ENCODE results near the gene MGMT. TPM values are rescaled to one million over a fixed set of nuclear protein-coding genes. Genes with fewer than 3 reads are reported as not detected.

MGMT gene
- total RNA-seq, 8 experiments from 2014 or later, result 11.4 to 25.8 (median 18.2) TPM

DNA sequence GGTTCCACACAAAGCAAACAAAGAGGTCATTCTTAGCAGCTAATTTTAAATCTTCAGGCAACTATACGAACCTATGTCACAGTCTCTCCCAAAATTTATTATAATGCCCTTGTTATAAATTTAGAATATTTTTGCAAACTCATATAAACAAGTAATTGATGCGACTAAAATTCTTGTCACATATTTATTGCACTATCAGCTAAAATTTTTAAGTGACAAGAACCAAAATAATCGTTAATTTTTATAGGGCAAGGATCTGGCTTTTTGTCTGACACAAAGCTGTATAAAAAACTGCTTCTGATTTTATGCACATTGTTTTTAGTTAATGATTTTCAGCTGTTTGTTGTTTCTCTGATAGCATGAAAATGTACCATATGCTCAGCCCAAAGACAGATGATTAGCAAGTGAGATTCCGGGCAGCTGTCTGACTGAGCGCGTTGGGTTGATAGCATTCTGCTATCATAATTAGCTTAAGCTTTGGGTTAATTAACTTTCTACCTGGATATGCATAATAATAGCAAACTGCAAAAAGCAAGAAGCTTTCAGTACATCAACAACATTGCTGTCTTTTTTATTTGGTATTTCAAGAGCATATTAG lies 136.0 kb downstream of the MGMT start:
- peak in 2 of 8 experiments; percentile 25 to 27 for ATAC-seq (replicated peaks in 6 of 8)
- WGBS, 10 experiments, result 14 to 93% (median 74%) methylated on average over 1 to 6 of the region's 6 CpGs
- H3K4me3 ChIP-seq, result no peak overlapping the region
- in situ Hi-C loops (cut with MboI; ENCODE audit: low pct_unique_long_range_greater_than_20kb in 2 of 9, low sequenced_read_pairs in 9 of 9, unreplicated experiment in 9 of 9), result no loop called here
- H3K4me1 ChIP-seq (replicated peaks in 1 of 2), result peaks cover 39 to 50% of the 10 kb centered on the region in 2 donors
- H3K27ac ChIP-seq, result no peak overlapping the region

DNA sequence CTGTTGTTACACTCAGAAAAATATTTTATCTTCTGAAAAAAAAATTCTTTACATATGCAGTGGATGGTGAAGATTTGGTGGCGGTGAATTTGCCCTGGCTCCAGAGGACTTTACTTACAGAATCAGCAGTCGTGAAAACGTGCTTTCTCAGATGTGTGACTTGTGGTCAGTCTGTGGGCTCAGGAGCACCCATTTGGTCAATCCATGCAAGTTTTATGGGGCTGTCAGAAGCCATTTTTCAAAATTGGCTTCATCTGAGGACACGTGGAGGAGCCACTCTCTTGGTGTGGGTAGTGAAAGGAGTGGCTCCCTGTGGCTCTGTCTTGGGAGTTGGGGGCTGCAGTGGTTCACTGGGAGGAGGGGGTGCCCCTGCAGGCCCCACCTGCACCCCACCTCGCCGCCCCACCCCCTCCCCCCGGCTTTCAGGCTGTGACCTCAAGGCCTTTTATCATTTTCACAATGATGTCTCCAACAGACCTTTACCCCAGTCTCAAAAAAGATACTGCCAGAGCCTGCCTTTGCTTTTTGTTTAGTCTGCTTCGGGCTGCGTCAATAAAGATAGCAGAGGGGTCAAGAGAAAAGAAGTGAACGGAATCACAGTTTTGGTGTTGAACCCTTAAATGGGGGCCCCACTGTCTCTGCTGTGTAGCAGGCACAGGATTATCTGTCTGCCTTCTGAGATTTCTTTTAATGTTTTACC lies 137.4 kb downstream of the MGMT start:
- H3K27ac ChIP-seq, result peak overlapping the region in 1 of 2 donors; percentile 38

DNA sequence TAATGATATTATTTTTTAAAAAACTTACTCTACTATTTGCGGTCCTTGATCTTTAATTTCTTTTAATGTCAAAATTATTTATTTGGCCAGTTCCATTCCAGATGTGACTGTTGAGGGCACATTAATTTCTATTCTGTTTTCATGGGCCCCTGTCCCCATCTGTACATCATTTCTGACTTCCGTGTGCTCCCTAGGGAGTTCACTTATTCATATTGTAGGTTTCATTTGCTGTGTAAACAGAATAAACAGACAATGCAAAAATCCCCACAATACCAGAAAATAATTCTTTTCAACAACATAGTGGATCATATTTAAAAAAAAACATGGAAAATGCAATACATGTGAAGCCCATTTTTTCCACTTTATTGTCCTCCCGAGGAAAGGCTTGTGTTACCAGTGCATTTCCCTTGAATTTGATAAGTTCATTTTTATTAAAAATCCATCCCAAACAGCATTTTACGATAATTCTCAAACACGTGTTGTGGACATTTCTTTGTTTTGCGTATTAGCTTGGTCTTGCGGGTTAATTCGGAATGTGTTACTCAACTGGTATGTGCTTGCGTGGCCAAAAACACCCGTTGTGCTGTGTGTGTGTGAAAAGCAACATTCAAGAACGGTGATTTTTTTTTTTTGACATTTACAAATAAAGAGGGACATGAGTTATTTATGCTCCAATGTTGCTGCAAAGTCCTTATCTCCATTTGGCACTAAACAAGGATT lies 138.4 kb downstream of the MGMT start:
- in situ Hi-C loops (cut with MboI; ENCODE audit: low pct_unique_long_range_greater_than_20kb in 2 of 9, low sequenced_read_pairs in 9 of 9, unreplicated experiment in 9 of 9), result no loop called here
- Histone ChIP-seq H3K4me1 (replicated peaks in 1 of 2) (peaks cover 50 to 60% of the 10 kb centered on the region in 2 donors), H3K27ac (no peak overlapping the region), H3K4me3 (no peak overlapping the region)
- ATAC-seq (replicated peaks in 6 of 8), result no peak
- 69 to 94% (median 89%) methylated on average over 5 to 11 of the region's 11 CpGs for WGBS, 10 experiments

More for the DNA sequence above, 137.4 kb downstream of the MGMT start:
- no peak for ATAC-seq (replicated peaks in 6 of 8)
- 33 to 100% (median 74%) methylated on average over 1 to 4 of the region's 10 CpGs; no CpG with 5 or more reads in 3 of the 10 experiments for WGBS, 10 experiments
- Histone ChIP-seq H3K4me3 (no peak overlapping the region), H3K4me1 (replicated peaks in 1 of 2) (peaks cover 50 to 60% of the 10 kb centered on the region in 2 donors)
- in situ Hi-C loops (cut with MboI; ENCODE audit: low pct_unique_long_range_greater_than_20kb in 2 of 9, low sequenced_read_pairs in 9 of 9, unreplicated experiment in 9 of 9), result no loop called here

DNA sequence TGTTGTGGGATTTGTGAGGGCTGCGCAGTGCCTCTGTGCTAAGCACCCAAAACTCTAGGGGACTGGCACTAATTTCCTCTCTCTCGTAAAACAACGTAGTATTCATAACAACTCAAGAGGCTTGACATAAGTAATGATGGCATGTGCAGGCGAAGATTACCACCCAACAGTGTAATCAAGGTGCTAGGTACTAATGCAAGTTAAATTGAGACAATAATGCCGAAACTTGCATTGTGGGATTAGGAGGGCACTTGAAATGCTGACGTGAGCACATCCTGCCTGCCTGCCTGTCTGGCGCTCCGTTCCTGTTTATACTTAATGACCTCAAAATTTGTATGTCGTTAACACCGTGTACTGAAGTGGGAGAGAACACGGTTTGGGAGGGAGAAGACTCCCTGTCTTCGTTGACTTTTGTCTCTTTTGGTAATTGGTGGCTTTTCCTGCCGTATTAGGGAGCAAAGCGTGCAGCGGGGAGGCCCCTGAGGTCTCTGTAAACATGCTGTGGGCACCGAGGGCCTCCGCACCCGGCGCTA lies 139.0 kb downstream of the MGMT start:
- in situ Hi-C loops (cut with MboI; ENCODE audit: low pct_unique_long_range_greater_than_20kb in 2 of 9, low sequenced_read_pairs in 9 of 9, unreplicated experiment in 9 of 9), result no loop called here
- peak in 2 of 8 experiments; percentile 31 to 34 for ATAC-seq (replicated peaks in 6 of 8)
- WGBS, 10 experiments, result 44 to 100% (median 70%) methylated on average over 1 to 14 of the region's 19 CpGs; no CpG with 5 or more reads in 2 of the 10 experiments
- Histone ChIP-seq H3K27ac (no peak overlapping the region), H3K4me1 (replicated peaks in 1 of 2) (peaks cover 50 to 60% of the 10 kb centered on the region in 2 donors), H3K4me3 (no peak overlapping the region)

DNA sequence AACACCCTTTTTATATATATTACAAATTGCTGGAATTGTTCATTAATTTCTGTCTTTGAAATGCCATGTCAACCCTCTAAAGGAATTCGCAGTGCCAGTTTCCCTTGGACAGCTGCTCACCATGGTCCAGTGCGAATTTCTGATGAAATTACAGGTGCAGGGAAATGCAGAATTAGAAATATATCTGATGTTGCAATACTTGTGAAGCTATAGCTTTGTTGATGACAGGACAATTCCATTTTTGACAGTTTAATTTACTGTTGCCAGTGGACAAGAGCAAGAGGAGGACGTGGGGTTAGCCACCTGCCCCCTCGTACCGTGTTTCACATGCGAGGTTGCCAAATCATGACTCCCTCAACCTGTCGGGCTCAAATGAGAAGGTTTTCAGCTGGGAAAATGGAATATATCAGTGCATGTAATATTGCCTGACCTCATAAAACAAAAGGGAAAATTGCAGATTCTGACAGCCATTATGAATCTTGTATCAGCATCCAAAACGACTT lies 140.6 kb downstream of the MGMT start:
- 40 to 100% (median 73%) methylated on average over 1 to 8 of the region's 8 CpGs; no CpG with 5 or more reads in 3 of the 10 experiments for WGBS, 10 experiments
- no peak overlapping the region for H3K27ac ChIP-seq
- ATAC-seq (replicated peaks in 6 of 8), result peak in 4 of 8 experiments; percentile 57 to 84 (median 68)
- peaks cover 50 to 60% of the 10 kb centered on the region in 2 donors for H3K4me1 ChIP-seq (replicated peaks in 1 of 2)
- in situ Hi-C loops (cut with MboI; ENCODE audit: low pct_unique_long_range_greater_than_20kb in 2 of 9, low sequenced_read_pairs in 9 of 9, unreplicated experiment in 9 of 9), result no loop called here
- H3K4me3 ChIP-seq, result no peak overlapping the region

DNA sequence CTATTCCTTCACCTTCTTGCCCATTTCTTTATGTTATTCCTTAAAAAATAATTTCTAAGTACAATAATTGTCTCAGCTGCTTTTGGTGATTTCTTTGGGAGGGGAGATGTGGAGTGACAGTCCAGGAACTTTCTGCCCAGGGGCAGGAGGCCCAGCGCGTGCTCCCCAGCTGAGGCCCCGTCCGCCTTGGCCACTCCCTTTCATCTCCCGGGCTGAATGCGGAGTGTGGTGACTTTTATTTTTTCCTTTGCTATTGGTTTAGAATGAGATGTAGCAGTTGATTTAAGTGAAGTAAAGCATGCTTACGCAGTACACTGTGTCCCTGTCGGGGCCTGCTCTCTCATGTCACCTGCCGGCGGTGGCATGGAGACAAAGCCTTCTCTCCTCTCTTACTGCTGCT lies 141.6 kb downstream of the MGMT start:
- WGBS, 10 experiments, result 60 to 100% (median 80%) methylated on average over 4 to 9 of the region's 10 CpGs; no CpG with 5 or more reads in 3 of the 10 experiments
- Histone ChIP-seq H3K4me1 (replicated peaks in 1 of 2) (peaks cover 50 to 53% of the 10 kb centered on the region in 2 donors), H3K4me3 (no peak overlapping the region), H3K27ac (no peak overlapping the region)
- in situ Hi-C loops (cut with MboI; ENCODE audit: low pct_unique_long_range_greater_than_20kb in 2 of 9, low sequenced_read_pairs in 9 of 9, unreplicated experiment in 9 of 9), result no loop called here
- peak in 3 of 8 experiments; percentile 13 to 59 (median 52) for ATAC-seq (replicated peaks in 6 of 8)

DNA sequence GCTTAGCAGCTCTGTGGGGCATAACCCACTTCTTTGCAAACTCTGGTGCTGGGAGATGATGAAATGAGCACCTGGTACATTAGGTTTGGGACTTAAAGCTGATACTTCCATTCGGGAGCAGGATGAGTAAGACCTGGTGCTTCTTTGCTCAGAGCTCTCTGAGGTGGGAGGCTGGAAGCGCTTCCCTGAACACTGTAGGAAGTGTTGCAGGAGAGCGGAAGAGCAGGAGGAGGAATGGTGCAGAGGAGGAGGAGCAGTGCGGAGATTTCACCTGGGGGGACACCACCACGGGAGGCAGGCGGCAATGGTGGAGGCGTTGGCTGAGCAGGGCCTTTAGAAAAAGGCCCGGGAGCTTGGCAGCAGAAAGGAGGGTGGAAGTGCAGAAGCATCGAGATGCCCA lies 142.5 kb downstream of the MGMT start:
- in situ Hi-C loops (cut with MboI; ENCODE audit: low pct_unique_long_range_greater_than_20kb in 2 of 9, low sequenced_read_pairs in 9 of 9, unreplicated experiment in 9 of 9), result no loop called here
- WGBS, 10 experiments, result 85 to 100% (median 93%) methylated on average over 1 to 9 of the region's 9 CpGs; no CpG with 5 or more reads in 3 of the 10 experiments
- no peak for ATAC-seq (replicated peaks in 6 of 8)

DNA sequence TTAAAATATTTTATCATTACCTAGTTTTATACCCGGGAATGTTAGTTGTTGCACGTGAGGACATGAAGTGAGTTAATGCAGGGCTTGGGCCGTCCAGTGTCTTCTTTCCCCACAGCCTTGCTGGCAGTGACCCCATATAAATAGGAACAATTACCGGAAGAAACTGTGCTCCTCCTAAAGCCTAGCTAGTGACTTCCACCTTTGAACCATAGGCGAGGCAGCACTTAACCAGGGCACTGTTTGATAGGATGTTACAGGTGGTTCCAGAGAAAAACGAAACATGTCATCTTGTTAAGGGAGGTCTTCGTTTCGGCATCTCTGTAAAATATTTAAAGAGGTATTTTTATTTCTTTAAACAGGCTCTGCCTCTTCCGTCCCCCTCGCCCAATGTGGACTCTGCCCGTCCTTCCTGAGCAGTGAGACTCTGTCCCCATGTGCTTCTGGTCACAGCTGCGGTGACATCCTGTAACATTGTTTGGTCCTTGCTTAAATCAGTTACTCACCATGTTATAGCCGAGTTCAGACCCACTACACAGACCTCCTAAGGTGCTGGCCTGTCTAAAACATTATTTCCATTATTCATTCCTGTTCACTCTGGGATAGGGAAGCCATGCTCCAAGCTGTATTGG lies 145.6 kb downstream of the MGMT start:
- H3K4me1 ChIP-seq (replicated peaks in 1 of 2), result peaks cover 18 to 19% of the 10 kb centered on the region in 2 donors
- ATAC-seq (replicated peaks in 6 of 8), result no peak
- in situ Hi-C loops (cut with MboI; ENCODE audit: low pct_unique_long_range_greater_than_20kb in 2 of 9, low sequenced_read_pairs in 9 of 9, unreplicated experiment in 9 of 9), result no loop called here
- 87 to 100% (median 96%) methylated on average over 2 to 11 of the region's 13 CpGs; no CpG with 5 or more reads in 1 of the 10 experiments for WGBS, 10 experiments
- H3K4me3 ChIP-seq, result no peak overlapping the region
- no peak overlapping the region for H3K27ac ChIP-seq

More for the DNA sequence above, 142.5 kb downstream of the MGMT start:
- Histone ChIP-seq H3K4me3 (no peak overlapping the region), H3K4me1 (replicated peaks in 1 of 2) (peaks cover 45% of the 10 kb centered on the region in 2 donors), H3K27ac (no peak overlapping the region)

DNA sequence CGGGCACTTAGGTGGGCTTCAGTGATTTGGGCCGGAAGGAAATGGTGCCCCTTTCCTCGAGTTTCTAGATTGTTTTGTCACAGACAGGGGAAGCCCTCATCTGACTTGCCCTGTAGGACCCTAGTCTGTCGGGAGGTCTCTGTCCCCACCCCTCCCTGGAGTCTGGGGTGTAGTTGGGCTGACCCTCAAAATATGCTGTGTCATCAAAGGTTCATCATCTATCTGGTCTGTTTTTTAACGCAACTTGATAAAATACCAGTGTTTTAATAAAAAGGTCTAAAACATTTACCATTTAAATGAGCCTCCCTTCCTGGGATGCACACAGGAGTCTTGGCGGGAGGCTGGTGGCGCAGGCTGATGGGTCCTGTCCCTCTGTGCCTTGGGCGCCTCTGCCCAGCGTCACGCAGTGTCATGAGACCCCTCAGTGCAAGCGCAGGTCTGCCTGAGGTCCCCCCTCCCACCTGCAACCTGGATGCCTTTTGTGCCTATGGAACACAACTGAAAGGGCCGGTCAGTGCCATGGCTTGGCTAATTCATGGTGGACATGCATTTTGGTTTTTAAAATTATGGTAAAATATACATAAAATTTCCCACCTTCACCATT lies 146.4 kb downstream of the MGMT start:
- in situ Hi-C loops (cut with MboI; ENCODE audit: low pct_unique_long_range_greater_than_20kb in 2 of 9, low sequenced_read_pairs in 9 of 9, unreplicated experiment in 9 of 9), result no loop called here
- WGBS, 10 experiments, result 84 to 95% (median 93%) methylated on average over 2 to 6 of the region's 12 CpGs; no CpG with 5 or more reads in 2 of the 10 experiments
- no peak overlapping the region for H3K27ac ChIP-seq
- no peak for ATAC-seq (replicated peaks in 6 of 8)
- H3K4me3 ChIP-seq, result no peak overlapping the region
- H3K4me1 ChIP-seq (replicated peaks in 1 of 2), result peaks cover 10% of the 10 kb centered on the region in 2 donors

DNA sequence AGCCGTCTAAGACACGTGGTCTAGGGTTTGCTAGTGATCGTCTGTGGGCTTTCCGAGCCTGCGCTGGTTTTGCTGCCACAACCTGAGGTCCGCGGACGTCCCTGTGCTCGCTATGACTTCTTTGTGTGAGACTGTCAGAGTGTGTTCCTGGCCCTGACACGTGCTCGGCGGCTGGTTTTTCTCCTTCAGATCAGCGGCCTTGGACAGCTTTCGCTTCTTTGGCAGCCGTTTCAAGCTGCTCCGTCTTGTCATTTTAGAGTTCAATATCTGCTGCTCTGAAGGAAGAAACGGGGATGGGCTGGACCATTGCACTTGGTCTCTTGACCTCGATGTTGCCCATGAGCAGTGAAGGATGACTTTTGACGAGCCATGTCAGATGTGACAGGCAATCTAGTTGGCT lies 147.3 kb downstream of the MGMT start:
- in situ Hi-C loops (cut with MboI; ENCODE audit: low pct_unique_long_range_greater_than_20kb in 2 of 9, low sequenced_read_pairs in 9 of 9, unreplicated experiment in 9 of 9), result no loop called here
- no peak for ATAC-seq (replicated peaks in 6 of 8)
- Histone ChIP-seq H3K4me1 (replicated peaks in 1 of 2) (peaks cover 3 to 4% of the 10 kb centered on the region in 2 donors), H3K4me3 (no peak overlapping the region), H3K27ac (peak overlapping the region in 1 of 2 donors; percentile 34)
- 47 to 91% (median 83%) methylated on average over 1 to 6 of the region's 19 CpGs; no CpG with 5 or more reads in 4 of the 10 experiments for WGBS, 10 experiments

DNA sequence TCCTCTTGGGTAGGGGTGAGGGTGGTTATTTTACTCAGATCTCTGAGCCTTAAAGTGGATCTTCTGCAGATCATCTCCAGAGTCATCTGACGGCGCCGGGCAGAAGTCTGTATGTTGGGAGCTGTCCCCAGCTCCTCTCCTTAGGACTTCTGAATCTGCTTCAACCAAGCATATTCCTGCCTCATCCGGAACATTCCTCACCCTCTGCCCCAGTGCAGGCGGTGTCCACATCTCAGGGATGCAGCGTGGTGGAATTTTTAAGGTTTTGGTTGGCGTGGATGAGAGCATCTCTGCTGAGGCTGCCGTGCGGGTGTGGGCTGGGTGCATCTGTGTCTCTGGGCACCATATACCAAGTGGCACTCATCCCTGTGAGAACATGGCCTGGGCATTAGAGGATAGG lies 148.3 kb downstream of the MGMT start:
- in situ Hi-C loops (cut with MboI; ENCODE audit: low pct_unique_long_range_greater_than_20kb in 2 of 9, low sequenced_read_pairs in 9 of 9, unreplicated experiment in 9 of 9), result no loop called here
- Histone ChIP-seq H3K4me3 (no peak overlapping the region), H3K4me1 (replicated peaks in 1 of 2) (peaks cover 3 to 4% of the 10 kb centered on the region in 2 donors), H3K27ac (no peak overlapping the region)
- WGBS, 10 experiments, result 53 to 100% (median 93%) methylated on average over 2 to 5 of the region's 9 CpGs; no CpG with 5 or more reads in 5 of the 10 experiments
- ATAC-seq (replicated peaks in 6 of 8), result no peak

DNA sequence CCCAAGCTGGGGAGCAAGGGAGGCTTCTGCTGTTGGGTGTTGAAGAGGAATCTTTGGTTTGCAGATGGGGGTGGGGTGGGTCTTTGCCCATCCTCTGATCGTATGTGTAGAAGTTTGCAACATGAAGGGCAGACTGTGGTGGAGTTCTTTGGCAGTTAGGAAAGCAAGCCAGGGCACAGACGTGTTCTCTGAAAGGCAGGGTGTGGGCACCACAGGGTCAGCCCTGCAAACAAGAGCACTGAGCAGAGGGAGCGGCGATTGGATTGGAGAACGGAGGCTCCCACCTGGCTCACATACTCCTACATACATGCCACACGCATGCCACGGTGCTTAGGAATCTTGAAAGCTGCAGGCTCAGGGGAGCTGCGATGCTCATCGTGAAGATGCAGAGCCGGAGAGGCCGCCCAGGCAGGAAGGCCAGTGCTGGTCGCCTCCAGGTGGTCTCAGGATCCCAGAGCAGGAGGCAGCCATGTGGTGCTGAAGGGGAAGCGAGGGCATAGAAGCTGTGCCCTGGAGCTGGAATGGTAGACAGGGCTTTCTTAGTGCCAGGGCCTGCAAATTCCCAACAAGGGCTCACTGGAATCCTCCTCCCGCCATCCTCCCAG lies 149.0 kb downstream of the MGMT start:
- no peak for ATAC-seq (replicated peaks in 6 of 8)
- Histone ChIP-seq H3K4me3 (no peak overlapping the region), H3K27ac (no peak overlapping the region), H3K4me1 (replicated peaks in 1 of 2) (peaks cover 3 to 4% of the 10 kb centered on the region in 2 donors)
- 60 to 100% (median 81%) methylated on average over 1 to 5 of the region's 14 CpGs; no CpG with 5 or more reads in 5 of the 10 experiments for WGBS, 10 experiments
- in situ Hi-C loops (cut with MboI; ENCODE audit: low pct_unique_long_range_greater_than_20kb in 2 of 9, low sequenced_read_pairs in 9 of 9, unreplicated experiment in 9 of 9), result no loop called here
